ENCODE measurements around the gene RENBP. TPM values are rescaled to one million over a fixed set of nuclear protein-coding genes. Genes with fewer than 3 reads are reported as not detected.

Gene RENBP
- total RNA-seq, 2 donors from 2014 or later = 11.6 to 13.9 TPM

GRCh38 chrX:153924149-153924861 lies 20.1 kb downstream of the RENBP start:
- no peaks in the 10 kb centered on the region for H3K9me3 Mint-ChIP-seq
- H3K4me3 Mint-ChIP-seq = peak overlapping the region; percentile 90 to 96

DNA sequence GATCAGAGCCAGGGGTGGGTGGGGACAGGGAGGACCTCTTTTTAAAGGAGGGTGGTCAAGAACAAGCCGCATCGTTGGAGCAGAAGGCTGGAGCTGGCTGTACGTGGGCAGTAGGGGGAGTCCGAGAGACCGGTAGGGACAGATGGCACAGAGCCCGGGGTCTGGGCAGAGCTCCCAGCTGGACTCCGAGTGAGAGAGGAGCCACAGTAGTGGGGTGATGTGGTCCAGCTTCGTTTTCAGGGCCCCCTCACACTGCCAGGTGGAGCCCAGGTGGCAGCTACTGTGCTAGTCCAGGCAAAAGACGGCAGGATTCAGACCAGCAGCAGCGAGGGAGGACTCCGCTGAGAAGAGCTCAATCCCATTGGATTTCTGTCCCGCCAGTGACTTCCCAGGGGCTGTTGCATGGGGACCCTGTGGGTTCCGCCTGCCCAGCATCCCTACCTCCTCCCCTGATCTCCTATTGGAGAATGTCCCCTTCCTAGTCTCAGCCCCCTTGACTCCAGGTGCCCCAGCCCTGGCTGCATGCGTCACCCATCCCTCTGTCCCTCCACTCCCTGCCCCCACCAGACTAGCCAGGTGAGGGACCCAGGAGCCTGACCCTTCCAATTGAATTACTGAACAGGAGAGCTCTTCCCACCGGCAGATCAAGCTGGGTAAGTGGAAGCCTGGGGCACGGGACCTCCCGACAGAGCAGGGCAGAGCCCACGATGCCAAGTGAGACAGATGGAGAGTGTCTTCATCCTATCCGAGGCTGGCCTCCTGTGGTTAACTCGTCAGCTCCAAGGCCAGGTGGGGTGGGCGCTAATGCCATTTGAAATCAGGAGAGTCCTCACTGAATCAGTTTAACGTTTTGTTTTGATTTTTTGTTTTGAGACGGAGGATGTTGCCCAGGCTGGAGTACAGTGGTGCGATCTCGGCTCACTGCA lies 21.2 kb downstream of the RENBP start:
- Mint-ChIP-seq H3K9me3 (no peaks in the 10 kb centered on the region), H3K27me3 (ENCODE audit: low read depth) (peaks cover 5% of the 10 kb centered on the region), H3K27ac (peak overlapping the region; percentile 82), H3K36me3 (ENCODE audit: insufficient read depth in 2 of 2) (peaks cover 5 to 10% of the 10 kb centered on the region in 2 donors), H3K4me1 (ENCODE audit: low read depth) (peaks cover 49% of the 10 kb centered on the region), H3K4me3 (peak overlapping the region; percentile 90 to 96)
- DNase-seq = peak; percentile 38 to 41
- ATAC-seq (replicated peaks in 1 of 2) = no peak

More at GRCh38 chrX:153924149-153924861, 20.1 kb downstream of the RENBP start:
- ATAC-seq (replicated peaks in 1 of 2) = no peak
- H3K4me1 Mint-ChIP-seq (ENCODE audit: low read depth) = peaks cover 60% of the 10 kb centered on the region
- peaks cover 5% of the 10 kb centered on the region in 2 donors for H3K36me3 Mint-ChIP-seq (ENCODE audit: insufficient read depth in 2 of 2)
- DNase-seq = peak; percentile 36 to 46
- H3K27me3 Mint-ChIP-seq (ENCODE audit: low read depth) = peaks cover 3% of the 10 kb centered on the region
- peak overlapping the region; percentile 82 for H3K27ac Mint-ChIP-seq

DNA sequence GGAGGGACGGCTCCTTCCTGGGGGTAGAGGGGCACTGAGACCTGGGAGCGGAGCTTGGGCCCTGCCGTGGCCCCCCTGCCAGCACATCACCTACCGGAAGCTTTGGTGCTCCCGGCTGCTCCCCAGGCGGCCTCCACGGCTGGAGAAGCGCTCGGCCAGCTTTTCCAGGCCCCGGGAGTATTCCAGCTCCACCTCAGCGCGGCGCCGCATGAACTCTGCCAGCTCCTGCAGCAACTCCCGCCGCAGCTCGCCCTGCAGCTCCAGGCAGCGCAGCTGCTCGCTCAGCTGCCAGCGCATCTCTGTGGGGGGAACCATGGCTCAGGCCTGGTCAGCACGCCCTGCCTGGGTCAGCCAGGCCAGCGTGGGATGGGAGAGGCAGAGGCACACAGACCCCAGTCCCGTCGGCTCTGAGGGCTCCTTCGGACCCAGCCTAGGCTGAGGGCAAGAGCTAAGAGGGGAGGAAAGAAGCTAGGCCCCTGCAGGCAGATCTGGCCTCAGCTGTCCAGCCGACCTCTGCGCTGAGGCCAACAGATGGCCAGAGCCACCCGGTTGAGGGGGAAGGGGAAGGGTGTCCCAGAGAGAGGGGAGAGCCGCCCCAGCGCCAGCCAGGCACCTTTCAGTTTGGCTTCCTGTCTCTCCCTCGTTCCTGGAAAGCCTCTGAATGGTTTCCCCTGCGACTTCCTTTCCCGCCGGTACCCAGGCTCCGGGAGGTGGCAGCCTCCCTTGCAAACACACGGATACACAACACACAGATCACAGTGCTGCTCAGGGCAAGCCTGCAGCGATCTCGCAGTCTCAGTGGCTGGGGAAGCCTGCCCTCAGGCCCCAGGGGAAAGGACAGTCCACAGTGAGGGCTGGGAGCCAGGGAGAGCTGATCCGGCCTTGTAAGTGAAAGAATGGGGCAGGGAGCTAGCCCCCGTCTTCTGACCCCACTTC lies 22.7 kb downstream of the RENBP start:
- peak overlapping the region; percentile 90 to 96 for H3K4me3 Mint-ChIP-seq
- H3K27me3 Mint-ChIP-seq (ENCODE audit: low read depth) = peaks cover 5% of the 10 kb centered on the region
- H3K9me3 Mint-ChIP-seq = no peaks in the 10 kb centered on the region
- H3K27ac Mint-ChIP-seq = no peak overlapping the region
- ATAC-seq (replicated peaks in 1 of 2) (no peak), DNase-seq (no peak)
- H3K36me3 Mint-ChIP-seq (ENCODE audit: insufficient read depth in 2 of 2) = peaks cover 5 to 12% of the 10 kb centered on the region in 2 donors
- peaks cover 38% of the 10 kb centered on the region for H3K4me1 Mint-ChIP-seq (ENCODE audit: low read depth)

DNA sequence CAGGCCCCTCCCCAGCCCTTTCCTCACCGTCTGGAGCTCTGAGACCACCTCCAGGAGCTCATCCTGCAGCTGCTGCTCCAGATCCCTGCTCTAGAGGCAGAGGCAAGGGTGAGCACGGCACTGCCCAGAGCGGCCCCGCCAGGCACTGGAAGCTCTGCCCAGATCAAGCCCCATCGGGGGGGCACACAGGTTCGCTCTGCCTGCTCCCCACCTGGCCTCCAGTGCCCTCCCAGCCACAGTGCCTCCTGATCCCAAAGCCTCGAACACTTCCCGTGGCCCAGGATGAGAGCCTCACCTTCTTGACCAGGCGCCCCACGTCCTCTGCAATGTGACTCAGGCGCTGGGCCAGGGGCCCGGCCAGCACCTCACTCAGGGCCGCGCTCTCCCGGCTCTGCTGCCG lies 23.4 kb downstream of the RENBP start:
- no peak overlapping the region for H3K27ac Mint-ChIP-seq
- ATAC-seq (replicated peaks in 1 of 2) (no peak), DNase-seq (no peak)
- H3K4me1 Mint-ChIP-seq (ENCODE audit: low read depth) = peaks cover 34% of the 10 kb centered on the region
- H3K27me3 Mint-ChIP-seq (ENCODE audit: low read depth) = peaks cover 5% of the 10 kb centered on the region
- H3K4me3 Mint-ChIP-seq = no peak overlapping the region
- H3K9me3 Mint-ChIP-seq = no peaks in the 10 kb centered on the region
- H3K36me3 Mint-ChIP-seq (ENCODE audit: insufficient read depth in 2 of 2) = peaks cover 6 to 14% of the 10 kb centered on the region in 2 donors

DNA sequence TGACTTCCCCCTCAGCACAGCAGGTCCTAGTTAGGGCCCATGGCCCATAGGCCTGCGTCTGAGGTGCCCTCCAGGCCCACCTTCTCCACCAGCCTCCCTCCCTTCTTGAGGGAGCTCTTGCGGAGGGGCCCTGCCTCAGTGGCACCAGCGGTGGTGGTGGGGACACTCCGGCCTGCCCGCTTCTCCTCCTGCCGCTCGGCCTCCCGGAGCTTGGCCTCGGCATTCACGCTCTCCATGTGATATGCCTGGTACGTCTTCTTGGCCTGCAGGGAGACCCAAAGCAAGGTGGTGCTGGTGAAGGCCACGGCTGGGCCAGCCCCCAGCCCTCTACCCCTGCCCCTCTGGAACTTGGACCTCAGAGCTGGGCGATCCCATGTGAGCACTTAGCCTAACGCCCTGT lies 23.9 kb downstream of the RENBP start:
- H3K36me3 Mint-ChIP-seq (ENCODE audit: insufficient read depth in 2 of 2) = peaks cover 4 to 14% of the 10 kb centered on the region in 2 donors
- DNase-seq (no peak), ATAC-seq (replicated peaks in 1 of 2) (no peak)
- peaks cover 5% of the 10 kb centered on the region for H3K27me3 Mint-ChIP-seq (ENCODE audit: low read depth)
- peaks cover 34% of the 10 kb centered on the region for H3K4me1 Mint-ChIP-seq (ENCODE audit: low read depth)
- H3K9me3 Mint-ChIP-seq = no peaks in the 10 kb centered on the region
- no peak overlapping the region for H3K27ac Mint-ChIP-seq
- H3K4me3 Mint-ChIP-seq = no peak overlapping the region

DNA sequence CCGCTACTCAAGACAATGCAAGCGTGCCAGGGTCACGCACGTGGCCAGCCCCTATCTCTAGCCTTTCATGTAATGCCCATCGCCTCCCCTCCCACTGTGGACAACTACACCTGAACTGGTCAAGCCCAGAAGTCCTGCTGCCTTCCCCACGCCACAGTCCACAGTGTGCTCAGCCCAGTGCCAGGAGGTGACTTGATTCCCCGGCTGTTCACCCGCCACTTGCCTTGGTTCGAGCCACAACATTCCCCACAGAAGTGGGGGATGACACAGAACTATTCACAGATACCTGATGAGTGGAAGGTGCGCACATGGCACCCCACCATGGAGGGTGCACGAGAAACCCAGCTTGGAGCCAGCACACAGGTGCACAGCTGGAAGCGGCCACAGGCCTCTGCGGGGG lies 25.2 kb downstream of the RENBP start:
- Mint-ChIP-seq H3K4me3 (no peak overlapping the region), H3K9me3 (no peaks in the 10 kb centered on the region), H3K27ac (no peak overlapping the region), H3K27me3 (ENCODE audit: low read depth) (peaks cover 5% of the 10 kb centered on the region), H3K36me3 (ENCODE audit: insufficient read depth in 2 of 2) (peaks cover 4 to 10% of the 10 kb centered on the region in 2 donors), H3K4me1 (ENCODE audit: low read depth) (peaks cover 26% of the 10 kb centered on the region)
- DNase-seq = no peak
- no peak for ATAC-seq (replicated peaks in 1 of 2)

- H3K36me3 Mint-ChIP-seq (ENCODE audit: insufficient read depth in 2 of 2) = peaks cover 6 to 14% of the 10 kb centered on the region in 2 donors
- H3K4me3 Mint-ChIP-seq = no peak overlapping the region
- no peak overlapping the region for H3K27ac Mint-ChIP-seq
- ATAC-seq (replicated peaks in 1 of 2) (no peak), DNase-seq (no peak)
- H3K27me3 Mint-ChIP-seq (ENCODE audit: low read depth) = peaks cover 5% of the 10 kb centered on the region
- H3K4me1 Mint-ChIP-seq (ENCODE audit: low read depth) = peaks cover 11% of the 10 kb centered on the region
- H3K9me3 Mint-ChIP-seq = no peaks in the 10 kb centered on the region
Measured at GRCh38 chrX:153917869-153918268, 26.6 kb downstream of the RENBP start.

DNA sequence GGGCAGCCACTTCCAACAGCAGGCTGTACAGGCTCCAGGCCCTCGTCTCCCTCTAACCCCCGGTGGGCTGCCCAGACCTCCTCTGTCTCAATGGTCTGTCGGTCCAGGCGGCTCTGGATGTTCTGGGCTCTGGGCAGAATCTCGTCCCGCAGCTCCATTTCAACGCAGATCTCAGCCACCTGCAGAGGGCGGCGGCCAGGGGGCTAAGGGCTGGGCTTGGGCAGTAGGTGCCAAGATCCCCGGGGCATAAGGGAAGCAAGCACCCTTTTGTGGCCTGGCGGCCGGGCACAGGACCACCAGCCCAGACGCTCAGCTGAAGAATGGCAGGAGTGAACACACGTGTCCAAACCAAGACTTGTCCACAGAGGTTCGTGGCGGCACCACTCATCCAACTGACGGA lies 30.7 kb downstream of the RENBP start:
- DNase-seq (no peak), ATAC-seq (replicated peaks in 1 of 2) (no peak)
- no peak overlapping the region for H3K27ac Mint-ChIP-seq
- peaks cover 3 to 10% of the 10 kb centered on the region in 2 donors for H3K36me3 Mint-ChIP-seq (ENCODE audit: insufficient read depth in 2 of 2)
- H3K9me3 Mint-ChIP-seq = no peaks in the 10 kb centered on the region
- no peaks in the 10 kb centered on the region for H3K27me3 Mint-ChIP-seq (ENCODE audit: low read depth)
- no peak overlapping the region for H3K4me3 Mint-ChIP-seq
- no peaks in the 10 kb centered on the region for H3K4me1 Mint-ChIP-seq (ENCODE audit: low read depth)

- H3K27ac Mint-ChIP-seq = no peak overlapping the region
- H3K4me1 Mint-ChIP-seq (ENCODE audit: low read depth) = no peaks in the 10 kb centered on the region
- ATAC-seq (replicated peaks in 1 of 2) (no peak), DNase-seq (no peak)
- no peaks in the 10 kb centered on the region for H3K27me3 Mint-ChIP-seq (ENCODE audit: low read depth)
- peaks cover 3 to 8% of the 10 kb centered on the region in 2 donors for H3K36me3 Mint-ChIP-seq (ENCODE audit: insufficient read depth in 2 of 2)
- H3K4me3 Mint-ChIP-seq = no peak overlapping the region
- H3K9me3 Mint-ChIP-seq = no peaks in the 10 kb centered on the region
Measured at GRCh38 chrX:153913211-153913610, 31.2 kb downstream of the RENBP start.

DNA sequence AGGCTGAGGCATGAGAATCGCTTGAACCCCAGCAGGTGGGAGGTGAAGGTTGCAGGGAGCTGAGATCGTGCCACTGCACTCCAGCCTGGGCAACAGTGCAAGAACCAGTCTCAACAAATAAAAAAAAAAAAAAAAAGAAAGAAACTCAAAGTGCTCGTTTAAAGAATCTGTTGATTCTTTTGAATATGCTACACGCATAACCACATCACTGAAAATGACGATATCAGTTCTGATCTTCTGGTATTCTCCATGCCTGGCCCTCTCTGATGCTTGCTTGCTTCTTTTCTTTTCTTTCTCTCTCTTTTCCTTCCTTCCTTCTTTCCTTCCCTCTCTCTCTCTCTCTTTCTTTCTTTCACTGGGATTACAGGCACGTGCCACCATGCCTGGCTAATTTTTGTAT lies 32.6 kb downstream of the RENBP start:
- DNase-seq = no peak
- Mint-ChIP-seq H3K9me3 (no peaks in the 10 kb centered on the region), H3K36me3 (ENCODE audit: insufficient read depth in 2 of 2) (peaks cover 3 to 5% of the 10 kb centered on the region in 2 donors), H3K27me3 (ENCODE audit: low read depth) (no peaks in the 10 kb centered on the region), H3K27ac (peak overlapping the region; percentile 6), H3K4me1 (ENCODE audit: low read depth) (no peaks in the 10 kb centered on the region), H3K4me3 (no peak overlapping the region)
- no peak for ATAC-seq (replicated peaks in 1 of 2)

DNA sequence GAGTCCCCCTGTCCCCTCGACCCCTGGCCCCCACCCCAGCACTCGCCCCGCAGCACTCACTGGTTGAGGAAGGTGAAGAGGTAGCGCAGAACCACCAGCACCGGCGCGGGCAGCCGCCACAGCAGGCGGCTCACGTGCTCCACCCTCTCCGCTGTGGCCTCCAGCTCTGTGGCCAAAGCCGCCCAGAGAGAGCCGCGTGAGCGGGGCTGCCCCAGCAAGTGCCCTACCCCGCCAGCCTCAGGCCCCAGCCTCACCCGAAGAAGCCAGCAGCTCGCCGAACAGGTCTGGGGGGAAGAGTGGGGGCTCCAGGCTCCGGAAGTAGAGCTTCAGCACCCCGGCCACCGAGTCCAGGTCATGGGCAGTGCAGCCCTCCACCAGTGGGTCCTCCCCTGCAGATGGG lies 34.0 kb downstream of the RENBP start:
- peaks cover 6% of the 10 kb centered on the region for H3K4me1 Mint-ChIP-seq (ENCODE audit: low read depth)
- no peak for DNase-seq
- no peaks in the 10 kb centered on the region for H3K9me3 Mint-ChIP-seq
- peaks cover 2 to 3% of the 10 kb centered on the region in 2 donors for H3K36me3 Mint-ChIP-seq (ENCODE audit: insufficient read depth in 2 of 2)
- ATAC-seq (replicated peaks in 1 of 2) = no peak
- no peak overlapping the region for H3K4me3 Mint-ChIP-seq
- H3K27me3 Mint-ChIP-seq (ENCODE audit: low read depth) = no peaks in the 10 kb centered on the region
- H3K27ac Mint-ChIP-seq = no peak overlapping the region

DNA sequence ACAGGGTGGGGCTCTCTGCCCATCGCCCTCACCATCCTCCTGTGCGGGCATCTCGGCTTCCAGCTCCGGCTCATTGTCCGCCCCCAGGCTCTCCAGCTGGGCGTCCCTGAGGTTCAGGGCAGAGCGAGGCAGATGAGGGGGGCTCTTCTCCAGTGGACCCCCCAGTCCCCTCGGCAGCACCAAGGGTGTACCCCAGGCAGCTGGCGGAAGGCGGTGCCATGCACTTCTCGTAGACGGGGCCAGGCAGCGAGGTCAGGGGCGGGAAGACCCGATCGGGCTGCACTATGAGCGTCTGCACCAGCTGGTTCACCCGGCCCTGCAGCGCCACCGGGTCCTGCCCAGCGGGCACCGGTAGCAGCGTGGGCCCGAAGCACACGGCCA lies 34.5 kb downstream of the RENBP start:
- ATAC-seq (replicated peaks in 1 of 2) = no peak
- H3K27me3 Mint-ChIP-seq (ENCODE audit: low read depth) = no peaks in the 10 kb centered on the region
- no peak for DNase-seq
- H3K4me3 Mint-ChIP-seq = no peak overlapping the region
- H3K27ac Mint-ChIP-seq = no peak overlapping the region
- H3K4me1 Mint-ChIP-seq (ENCODE audit: low read depth) = peaks cover 6% of the 10 kb centered on the region
- H3K9me3 Mint-ChIP-seq = no peaks in the 10 kb centered on the region
- H3K36me3 Mint-ChIP-seq (ENCODE audit: insufficient read depth in 2 of 2) = peaks cover 2 to 3% of the 10 kb centered on the region in 2 donors

Data from activated T-cell treated with anti-CD3 and anti-CD28 coated beads, Interleukin-2, amount 50 U/mL, for 72 hours (primary cell).